ENCODE data around the gene ACTA1. TPM values are rescaled to one million over a fixed set of nuclear protein-coding genes. Genes with fewer than 3 reads are reported as not detected.
"Not testable (repeated sequence)": the region's sequence is repeated elsewhere in the genome, so short reads cannot be mapped to it uniquely, and the experiment has no call there.

Gene ACTA1
- total RNA-seq (not detected), polyA plus RNA-seq (not detected), total RNA-seq (not detected)

GRCh38 chr1:229434005-229434640, at the start of gene ACTA1:
ACTA1 (minus strand) TSS chr1:229434094; CDS start chr1:229433115, 979 bp downstream.
- DNase-seq (no peak), ATAC-seq (no peak)
- H3K4me3 Mint-ChIP-seq = peak within 1 kb of the TSS in 7 of 10 donors; percentile 12 to 89 (median 42)
- peaks cover 0 to 6% (median 0%) of the 10 kb centered on the region in 11 donors for H3K9me3 Mint-ChIP-seq
- peak within 1 kb of the TSS in 1 of 9 donors; percentile 29 for H3K27ac Mint-ChIP-seq
- no peaks in the 10 kb centered on the region for H3K9me3 ChIP-seq (ENCODE audit: control insufficient read depth in 2 of 3, low read length in 3 of 3)
- H3K27me3 ChIP-seq (ENCODE audit: control insufficient read depth in 2 of 2, insufficient read depth in 2 of 2, low read length in 2 of 2) = peaks cover 4 to 20% of the 10 kb centered on the region in 2 donors
- H3K4me3 ChIP-seq (ENCODE audit: low read length) = no peak within 1 kb of the TSS
- H3K27me3 Mint-ChIP-seq = peaks cover 36 to 86% (median 43%) of the 10 kb centered on the region in 5 donors
- H3K36me3 ChIP-seq (ENCODE audit: control insufficient read depth in 2 of 3, insufficient read depth in 3 of 3, low read length in 3 of 3) = no peaks in the 10 kb centered on the region
- peaks cover 10 to 29% (median 27%) of the 10 kb centered on the region in 7 donors for H3K4me1 Mint-ChIP-seq
- ChIA-PET CTCF (no interaction called here), POLR2A (no interaction called here)
- H3K36me3 Mint-ChIP-seq = peaks cover 0 to 13% (median 4%) of the 10 kb centered on the region in 5 donors
- H3K27ac ChIP-seq (ENCODE audit: low read depth, low read length) = no peak within 1 kb of the TSS
- intact Hi-C loops (cut with micrococcal nuclease) = no loop called here
- H3K4me1 ChIP-seq (ENCODE audit: control insufficient read depth in 2 of 2, insufficient read depth in 2 of 2, low read length in 2 of 2) = peaks cover 8 to 16% of the 10 kb centered on the region in 2 donors

- H3K4me1 Mint-ChIP-seq = peaks cover 3 to 20% (median 9%) of the 10 kb centered on the region in 7 donors
- H3K27me3 Mint-ChIP-seq = no peaks in the 10 kb centered on the region
- Histone ChIP-seq H3K4me1 (ENCODE audit: control insufficient read depth in 2 of 2, insufficient read depth in 2 of 2, low read length in 2 of 2) (no peaks in the 10 kb centered on the region), H3K27me3 (ENCODE audit: control insufficient read depth in 2 of 2, insufficient read depth in 2 of 2, low read length in 2 of 2) (no peaks in the 10 kb centered on the region), H3K4me3 (ENCODE audit: low read length) (no peak overlapping the region), H3K9me3 (ENCODE audit: control insufficient read depth in 2 of 3, low read length in 3 of 3) (no peaks in the 10 kb centered on the region), H3K27ac (ENCODE audit: low read depth, low read length) (no peak overlapping the region), H3K36me3 (ENCODE audit: control insufficient read depth in 2 of 3, insufficient read depth in 3 of 3, low read length in 3 of 3) (peaks cover 16 to 84% (median 17%) of the 10 kb centered on the region in 3 experiments)
- ATAC-seq (no peak), DNase-seq (no peak)
- intact Hi-C loops (cut with micrococcal nuclease) = loop anchor here (1.0 kb wide), 4 partner anchors 32 to 828 kb away; no protein-coding TSS in a partner anchor
- peaks cover 12 to 74% (median 52%) of the 10 kb centered on the region in 5 donors for H3K36me3 Mint-ChIP-seq
- CTCF ChIA-PET = interaction anchor here (0.9 to 6.7 kb wide), 11 partner anchors 9 to 790 kb away, joined by 3 to 107 read pairs (median 4); no protein-coding TSS in a partner anchor
- no peaks in the 10 kb centered on the region for H3K9me3 Mint-ChIP-seq
- peak overlapping the region in 2 of 9 donors; percentile 59 to 73 for H3K27ac Mint-ChIP-seq
- POLR2A ChIA-PET = interaction anchor here (1.3 kb wide), 1 partner anchor 224 kb away, joined by 4 read pairs; no protein-coding TSS in a partner anchor
- H3K4me3 Mint-ChIP-seq = no peak overlapping the region
Observed at GRCh38 chr1:229482511-229482910, 48.6 kb upstream of the ACTA1 start.

- Histone ChIP-seq H3K27me3 (ENCODE audit: control insufficient read depth in 2 of 2, insufficient read depth in 2 of 2, low read length in 2 of 2) (no peaks in the 10 kb centered on the region), H3K27ac (ENCODE audit: low read depth, low read length) (no peak overlapping the region), H3K4me3 (ENCODE audit: low read length) (no peak overlapping the region), H3K36me3 (ENCODE audit: control insufficient read depth in 2 of 3, insufficient read depth in 3 of 3, low read length in 3 of 3) (peaks cover 13 to 78% (median 16%) of the 10 kb centered on the region in 3 experiments), H3K4me1 (ENCODE audit: control insufficient read depth in 2 of 2, insufficient read depth in 2 of 2, low read length in 2 of 2) (no peaks in the 10 kb centered on the region), H3K9me3 (ENCODE audit: control insufficient read depth in 2 of 3, low read length in 3 of 3) (no peaks in the 10 kb centered on the region)
- Mint-ChIP-seq H3K9me3 (no peaks in the 10 kb centered on the region), H3K4me3 (no peak overlapping the region), H3K27me3 (no peaks in the 10 kb centered on the region), H3K36me3 (peaks cover 7 to 62% (median 40%) of the 10 kb centered on the region in 5 donors), H3K4me1 (peaks cover 3 to 19% (median 9%) of the 10 kb centered on the region in 7 donors), H3K27ac (no peak overlapping the region)
- intact Hi-C loops (cut with micrococcal nuclease) = no loop called here
- ATAC-seq (peak; percentile 42), DNase-seq (no peak)
- ChIA-PET CTCF (interaction anchor here (0.6 to 6.7 kb wide), 6 partner anchors 8 to 1361 kb away, joined by 3 to 107 read pairs (median 3); no protein-coding TSS in a partner anchor), POLR2A (interaction anchor here (0.7 to 1.4 kb wide), 2 partner anchors 219 to 225 kb away, joined by 3 to 4 read pairs; no protein-coding TSS in a partner anchor)
Observed at GRCh38 chr1:229480495-229480894, 46.6 kb upstream of the ACTA1 start.

- intact Hi-C loops (cut with micrococcal nuclease) = no loop called here
- peaks cover 13 to 78% (median 16%) of the 10 kb centered on the region in 3 experiments for H3K36me3 ChIP-seq (ENCODE audit: control insufficient read depth in 2 of 3, insufficient read depth in 3 of 3, low read length in 3 of 3)
- ATAC-seq (no peak), DNase-seq (no peak)
- no peaks in the 10 kb centered on the region for H3K9me3 Mint-ChIP-seq
- H3K9me3 ChIP-seq (ENCODE audit: control insufficient read depth in 2 of 3, low read length in 3 of 3) = no peaks in the 10 kb centered on the region
- peaks cover 4 to 19% (median 9%) of the 10 kb centered on the region in 7 donors for H3K4me1 Mint-ChIP-seq
- no peak overlapping the region for H3K4me3 ChIP-seq (ENCODE audit: low read length)
- H3K27ac ChIP-seq (ENCODE audit: low read depth, low read length) = no peak overlapping the region
- ChIA-PET POLR2A (interaction anchor here (0.7 to 1.4 kb wide), 2 partner anchors 218 to 225 kb away, joined by 3 to 4 read pairs; no protein-coding TSS in a partner anchor), CTCF (interaction anchor here (0.6 to 6.7 kb wide), 3 partner anchors 30 to 1361 kb away, joined by 3 to 107 read pairs (median 3); no protein-coding TSS in a partner anchor)
- peak overlapping the region in 2 of 9 donors; percentile 36 to 43 for H3K27ac Mint-ChIP-seq
- no peaks in the 10 kb centered on the region for H3K4me1 ChIP-seq (ENCODE audit: control insufficient read depth in 2 of 2, insufficient read depth in 2 of 2, low read length in 2 of 2)
- peaks cover 9 to 61% (median 41%) of the 10 kb centered on the region in 5 donors for H3K36me3 Mint-ChIP-seq
- no peak overlapping the region for H3K4me3 Mint-ChIP-seq
- H3K27me3 Mint-ChIP-seq = no peaks in the 10 kb centered on the region
- no peaks in the 10 kb centered on the region for H3K27me3 ChIP-seq (ENCODE audit: control insufficient read depth in 2 of 2, insufficient read depth in 2 of 2, low read length in 2 of 2)
Observed at GRCh38 chr1:229479660-229480399, 45.9 kb upstream of the ACTA1 start.

GRCh38 chr1:229478852-229479251, 45.0 kb upstream of the ACTA1 start:
- CTCF ChIA-PET = interaction anchor here (6.7 kb wide), 1 partner anchor 222 kb away, joined by 107 read pairs; no protein-coding TSS in a partner anchor
- Mint-ChIP-seq H3K27ac (no peak overlapping the region), H3K4me3 (no peak overlapping the region), H3K9me3 (no peaks in the 10 kb centered on the region), H3K36me3 (peaks cover 12 to 64% (median 44%) of the 10 kb centered on the region in 5 donors), H3K27me3 (no peaks in the 10 kb centered on the region), H3K4me1 (peaks cover 6 to 19% (median 9%) of the 10 kb centered on the region in 7 donors)
- H3K9me3 ChIP-seq (ENCODE audit: control insufficient read depth in 2 of 3, low read length in 3 of 3) = no peaks in the 10 kb centered on the region
- DNase-seq (no peak), ATAC-seq (no peak)
- intact Hi-C loops (cut with micrococcal nuclease) = no loop called here
- POLR2A ChIA-PET = no interaction called here
- H3K4me1 ChIP-seq (ENCODE audit: control insufficient read depth in 2 of 2, insufficient read depth in 2 of 2, low read length in 2 of 2) = no peaks in the 10 kb centered on the region
- H3K27ac ChIP-seq (ENCODE audit: low read depth, low read length) = no peak overlapping the region
- H3K4me3 ChIP-seq (ENCODE audit: low read length) = no peak overlapping the region
- H3K36me3 ChIP-seq (ENCODE audit: control insufficient read depth in 2 of 3, insufficient read depth in 3 of 3, low read length in 3 of 3) = peaks cover 13 to 80% (median 16%) of the 10 kb centered on the region in 3 experiments
- H3K27me3 ChIP-seq (ENCODE audit: control insufficient read depth in 2 of 2, insufficient read depth in 2 of 2, low read length in 2 of 2) = no peaks in the 10 kb centered on the region

- POLR2A ChIA-PET = interaction anchor here (0.6 to 0.9 kb wide), 2 partner anchors 33 to 216 kb away, joined by 3 read pairs; no protein-coding TSS in a partner anchor
- peaks cover 18 to 55% (median 43%) of the 10 kb centered on the region in 5 donors for H3K36me3 Mint-ChIP-seq
- H3K27ac Mint-ChIP-seq; H3K9me3 Mint-ChIP-seq; H3K27me3 ChIP-seq (ENCODE audit: control insufficient read depth in 2 of 2, insufficient read depth in 2 of 2, low read length in 2 of 2); ATAC-seq; DNase-seq; H3K27ac ChIP-seq (ENCODE audit: low read depth, low read length); H3K4me1 ChIP-seq (ENCODE audit: control insufficient read depth in 2 of 2, insufficient read depth in 2 of 2, low read length in 2 of 2); H3K4me3 Mint-ChIP-seq; H3K4me3 ChIP-seq (ENCODE audit: low read length); H3K9me3 ChIP-seq (ENCODE audit: control insufficient read depth in 2 of 3, low read length in 3 of 3); intact Hi-C loops (cut with micrococcal nuclease); H3K27me3 Mint-ChIP-seq: not testable (repeated sequence)
- H3K4me1 Mint-ChIP-seq = peaks cover 0 to 11% (median 9%) of the 10 kb centered on the region in 7 donors
- CTCF ChIA-PET = interaction anchor here (0.6 to 1.0 kb wide), 2 partner anchors 196 to 787 kb away, joined by 3 read pairs; no protein-coding TSS in a partner anchor
- peaks cover 8 to 77% (median 13%) of the 10 kb centered on the region in 3 experiments for H3K36me3 ChIP-seq (ENCODE audit: control insufficient read depth in 2 of 3, insufficient read depth in 3 of 3, low read length in 3 of 3)
Observed at GRCh38 chr1:229475859-229476258, 42.0 kb upstream of the ACTA1 start.

Data from naive thymus-derived CD4-positive, alpha-beta T cell (primary cell).